ENCODE data around the gene MTCH2. TPM values are rescaled to one million over a fixed set of nuclear protein-coding genes. Genes with fewer than 3 reads are reported as not detected.
A peak's percentile ranks its signal among the peaks of the same experiment; 100 is the strongest.

The MTCH2 gene
- 100 to 1,000 TPM in 3 of 9 donors, 10 to 100 TPM in 6; 49.7 to 176 (median 89.7) TPM for total RNA-seq
- polyA plus RNA-seq: 10 to 100 TPM; 22.0 to 90.4 (median 31.5) TPM
- long read RNA-seq, donor 1, transcript MTCH2-201 (13 exons, 2,587 nt): major isoform, 44 of 76 reads
- long read RNA-seq, donor 1, partial matches to known transcripts: 20 of 76 reads
- long read RNA-seq, donor 1, other reads (novel, unspliced or antisense): 10 of 76 reads
- long read RNA-seq, donor 2, transcript MTCH2-201 (13 exons, 2,587 nt): major isoform, 28 of 46 reads
- long read RNA-seq, donor 2, partial matches to known transcripts: 15 of 46 reads
- long read RNA-seq, donor 2, other reads (novel, unspliced or antisense): 0 of 46 reads
- long read RNA-seq, donor 3, transcript MTCH2-201 (13 exons, 2,587 nt): major isoform, 28 of 36 reads
- long read RNA-seq, donor 3, partial matches to known transcripts: 0 of 36 reads
- long read RNA-seq, donor 3, other reads (novel, unspliced or antisense): 6 of 36 reads
- long read RNA-seq, donor 4, transcript MTCH2-201 (13 exons, 2,587 nt): major isoform, 86 of 94 reads
- long read RNA-seq, donor 4, partial matches to known transcripts: 1 of 94 reads
- long read RNA-seq, donor 4, other reads (novel, unspliced or antisense): 7 of 94 reads
- long read RNA-seq, donor 5, transcript MTCH2-201 (13 exons, 2,587 nt): major isoform, 89 of 115 reads
- long read RNA-seq, donor 5, partial matches to known transcripts: 1 of 115 reads
- long read RNA-seq, donor 5, other reads (novel, unspliced or antisense): 25 of 115 reads
- long read RNA-seq, donor 6, transcript MTCH2-201 (13 exons, 2,587 nt): major isoform, 50 of 71 reads
- long read RNA-seq, donor 6, partial matches to known transcripts: 4 of 71 reads
- long read RNA-seq, donor 6, other reads (novel, unspliced or antisense): 17 of 71 reads
- long read RNA-seq, donor 7, transcript MTCH2-201 (13 exons, 2,587 nt): major isoform, 21 of 47 reads
- long read RNA-seq, donor 7, partial matches to known transcripts: 17 of 47 reads
- long read RNA-seq, donor 7, other reads (novel, unspliced or antisense): 8 of 47 reads
- long read RNA-seq, donor 8, transcript MTCH2-201 (13 exons, 2,587 nt): major isoform, 46 of 72 reads
- long read RNA-seq, donor 8, partial matches to known transcripts: 8 of 72 reads
- long read RNA-seq, donor 8, other reads (novel, unspliced or antisense): 17 of 72 reads
- long read RNA-seq, donor 9, transcript MTCH2-201 (13 exons, 2,587 nt): major isoform, 28 of 68 reads
- long read RNA-seq, donor 9, transcript MTCH2-205 (5 exons, 811 nt): minor isoform, 5 of 68 reads
- long read RNA-seq, donor 9, partial matches to known transcripts: 35 of 68 reads
- long read RNA-seq, donor 9, other reads (novel, unspliced or antisense): 0 of 68 reads
- long read RNA-seq, donor 10, transcript MTCH2-201 (13 exons, 2,587 nt): major isoform, 18 of 42 reads
- long read RNA-seq, donor 10, partial matches to known transcripts: 24 of 42 reads
- long read RNA-seq, donor 10, other reads (novel, unspliced or antisense): 0 of 42 reads

DNA sequence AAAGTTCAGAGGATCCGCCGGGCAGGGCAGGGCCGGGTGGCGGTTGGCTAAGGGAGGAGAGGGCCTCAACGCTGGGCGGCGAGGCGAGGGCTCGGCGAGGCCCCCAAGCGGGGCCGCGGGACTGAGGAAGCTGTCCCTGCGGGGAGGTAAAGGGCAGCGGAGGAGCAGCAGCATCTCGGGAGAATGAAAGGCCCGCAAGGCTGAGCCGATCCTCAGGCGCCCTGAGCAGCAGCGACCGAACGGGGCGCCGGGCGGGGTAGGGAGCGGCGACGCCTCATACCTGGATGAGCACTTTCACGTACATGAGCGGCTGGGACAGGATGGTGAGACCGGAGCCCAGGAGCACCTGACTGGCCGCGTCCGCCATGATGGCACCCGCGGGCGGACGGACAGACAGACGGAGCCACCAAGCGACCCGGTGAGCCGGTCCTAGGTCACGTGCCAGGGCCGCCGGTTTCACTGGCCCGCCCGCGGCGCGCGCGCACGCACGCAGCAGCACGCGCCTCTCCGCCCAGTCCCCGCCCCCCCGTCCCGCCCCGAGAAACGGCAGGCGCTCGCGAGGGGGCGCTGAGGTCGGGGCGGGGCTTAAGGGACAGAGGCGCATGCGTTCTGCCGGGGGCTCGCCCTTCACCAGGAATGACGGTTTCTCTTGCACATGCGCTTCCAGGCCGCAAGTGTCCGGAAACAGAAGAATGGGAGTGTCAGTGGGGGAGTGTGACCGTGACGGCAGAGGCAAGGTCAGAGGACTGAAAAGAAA is at the start of gene MTCH2:
Gene MTCH2, minus strand, starts transcription at position 461 of the 757 bp plus-strand sequence. Its CDS starts 94 bp downstream, at position 367.
- Histone ChIP-seq H3K27ac (peak within 1 kb of the TSS; percentile 92 to 98 (median 98)), H3K4me3 (peak within 1 kb of the TSS; percentile 58 to 95 (median 92)), H3K27me3 (no peaks in the 10 kb centered on the region), H3K9me3 (replicated peaks in 1 of 3) (no peaks in the 10 kb centered on the region), H3K36me3 (replicated peaks in 1 of 2) (peaks cover 0 to 5% of the 10 kb centered on the region in 2 donors), H3K4me1 (replicated peaks in 1 of 2) (peaks cover 14 to 23% of the 10 kb centered on the region in 2 donors)
- intact Hi-C loops (cut with DNase I): no loop called here
- TF ChIP-seq POLR2A (IDR thresholded peaks at IDR 0.05): peak; percentile 76 to 86
- TF ChIP-seq, protein P1, sequence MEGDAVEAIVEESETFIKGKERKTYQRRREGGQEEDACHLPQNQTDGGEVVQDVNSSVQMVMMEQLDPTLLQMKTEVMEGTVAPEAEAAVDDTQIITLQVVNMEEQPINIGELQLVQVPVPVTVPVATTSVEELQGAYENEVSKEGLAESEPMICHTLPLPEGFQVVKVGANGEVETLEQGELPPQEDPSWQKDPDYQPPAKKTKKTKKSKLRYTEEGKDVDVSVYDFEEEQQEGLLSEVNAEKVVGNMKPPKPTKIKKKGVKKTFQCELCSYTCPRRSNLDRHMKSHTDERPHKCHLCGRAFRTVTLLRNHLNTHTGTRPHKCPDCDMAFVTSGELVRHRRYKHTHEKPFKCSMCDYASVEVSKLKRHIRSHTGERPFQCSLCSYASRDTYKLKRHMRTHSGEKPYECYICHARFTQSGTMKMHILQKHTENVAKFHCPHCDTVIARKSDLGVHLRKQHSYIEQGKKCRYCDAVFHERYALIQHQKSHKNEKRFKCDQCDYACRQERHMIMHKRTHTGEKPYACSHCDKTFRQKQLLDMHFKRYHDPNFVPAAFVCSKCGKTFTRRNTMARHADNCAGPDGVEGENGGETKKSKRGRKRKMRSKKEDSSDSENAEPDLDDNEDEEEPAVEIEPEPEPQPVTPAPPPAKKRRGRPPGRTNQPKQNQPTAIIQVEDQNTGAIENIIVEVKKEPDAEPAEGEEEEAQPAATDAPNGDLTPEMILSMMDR (IDR thresholded peaks at IDR 0.05): peak in 5 of 6 experiments; percentile 18 to 42 (median 25)
- 0 to 1% (median 1%) methylated on average over 14 to 78 of the region's 78 CpGs for WGBS, 4 donors
- DNase-seq: peak; percentile 97 to 98 (median 97)

DNA sequence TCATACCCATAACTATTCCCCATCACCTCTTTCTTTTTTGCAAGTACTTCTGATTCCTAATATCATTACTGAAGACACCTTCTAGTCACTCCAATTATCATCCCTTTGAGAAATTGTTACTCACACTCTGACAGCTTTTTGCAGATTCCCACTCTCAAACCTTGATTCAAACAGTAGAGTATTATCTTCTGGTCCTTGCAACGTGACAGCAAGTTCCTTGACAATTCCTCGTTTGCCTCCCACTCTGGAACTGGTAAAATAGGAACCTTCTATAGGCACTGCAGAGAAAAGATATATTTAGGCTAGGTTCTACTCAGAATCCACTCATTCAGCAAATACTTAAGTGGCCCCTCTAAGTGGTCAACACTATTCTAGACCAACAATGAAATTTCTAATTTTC is 49.6 kb upstream of the MTCH2 start:
- WGBS, 4 donors: 54 to 70% (median 58%) methylated on average over 2 of the region's 2 CpGs
- Histone ChIP-seq H3K9me3 (replicated peaks in 1 of 3) (no peaks in the 10 kb centered on the region), H3K4me3 (no peak overlapping the region), H3K27me3 (no peaks in the 10 kb centered on the region), H3K27ac (no peak overlapping the region), H3K36me3 (replicated peaks in 1 of 2) (no peaks in the 10 kb centered on the region), H3K4me1 (replicated peaks in 1 of 2) (no peaks in the 10 kb centered on the region)
- intact Hi-C loops (cut with DNase I): no loop called here
- TF ChIP-seq POLR2A (IDR thresholded peaks at IDR 0.05): no peak
- TF ChIP-seq, protein P1 (IDR thresholded peaks at IDR 0.05): no peak
- no peak for DNase-seq

DNA sequence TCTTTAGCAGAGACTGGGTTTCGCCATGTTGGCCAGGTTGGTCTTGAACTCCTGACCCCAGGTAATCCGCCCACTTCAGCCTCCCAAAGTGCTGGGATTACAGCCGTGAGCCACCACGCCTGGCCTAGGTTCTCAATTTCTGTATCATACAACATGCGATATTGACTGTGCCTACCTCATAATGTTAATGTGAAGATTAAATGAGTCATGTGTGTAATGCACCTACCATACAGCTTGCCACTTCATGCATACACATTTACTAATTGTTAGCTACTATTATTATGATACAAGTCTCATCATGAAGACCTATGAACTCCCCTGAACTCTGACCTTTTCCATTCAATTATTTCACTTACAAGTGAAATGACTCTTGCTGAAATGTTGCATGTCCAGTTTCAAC is 47.1 kb upstream of the MTCH2 start:
- H3K4me3 ChIP-seq: no peak overlapping the region
- no peaks in the 10 kb centered on the region for H3K36me3 ChIP-seq (replicated peaks in 1 of 2)
- H3K27ac ChIP-seq: no peak overlapping the region
- no peaks in the 10 kb centered on the region for H3K4me1 ChIP-seq (replicated peaks in 1 of 2)
- peak in 1 of 7 donors; percentile 27 for DNase-seq
- H3K27me3 ChIP-seq: no peaks in the 10 kb centered on the region
- intact Hi-C loops (cut with DNase I): no loop called here
- WGBS, 4 donors: 88 to 95% (median 94%) methylated on average over 5 of the region's 5 CpGs
- no peaks in the 10 kb centered on the region for H3K9me3 ChIP-seq (replicated peaks in 1 of 3)
- TF ChIP-seq POLR2A (IDR thresholded peaks at IDR 0.05): no peak
- TF ChIP-seq, protein P1 (IDR thresholded peaks at IDR 0.05): no peak
